Measurements from ENCODE around the gene RBM47.
"Not testable (repeated sequence)": the region's sequence is repeated elsewhere in the genome, so short reads cannot be mapped to it uniquely, and the experiment has no call there.

The RBM47 gene

DNA sequence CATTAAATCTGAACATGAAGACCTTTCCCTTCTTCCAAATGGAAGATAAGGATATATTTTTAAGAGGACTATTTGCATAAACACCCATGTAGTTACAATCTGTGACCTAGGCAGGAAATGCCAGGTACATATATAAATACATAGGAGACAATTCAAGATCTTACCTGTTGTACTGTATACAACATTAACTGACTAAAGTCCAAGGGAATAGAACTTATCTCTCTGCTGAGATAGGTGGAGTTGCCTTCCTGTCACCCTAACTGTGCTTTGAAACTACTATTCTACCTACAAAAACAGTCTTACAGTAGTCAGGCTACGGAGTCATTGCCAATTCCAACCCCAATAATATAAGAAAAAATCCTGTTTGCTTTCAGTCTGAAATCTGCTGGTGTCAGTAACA lies 188.2 kb downstream of the RBM47 start:
- ATAC-seq = no peak
- DNase-seq = no peak

DNA sequence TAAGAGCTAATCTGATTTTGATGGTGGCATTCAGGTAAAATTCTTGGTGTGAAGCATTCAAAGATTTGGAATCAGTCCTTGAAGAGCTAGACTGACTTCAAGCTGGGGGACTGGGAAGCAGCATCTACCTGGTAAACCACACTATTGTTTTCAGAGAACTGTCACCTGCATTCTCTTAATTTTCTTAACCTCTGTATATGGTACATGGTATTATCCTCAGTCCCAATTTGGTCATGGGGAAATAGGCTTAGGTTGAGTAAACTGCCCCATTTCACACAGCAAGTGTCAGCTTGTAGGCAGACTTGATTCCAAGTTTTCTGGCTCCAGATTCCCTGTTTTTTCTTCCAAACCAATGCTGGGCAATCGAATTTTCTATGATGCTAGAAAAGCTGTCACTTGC lies 190.1 kb downstream of the RBM47 start:
- no peak for DNase-seq
- ATAC-seq = no peak

DNA sequence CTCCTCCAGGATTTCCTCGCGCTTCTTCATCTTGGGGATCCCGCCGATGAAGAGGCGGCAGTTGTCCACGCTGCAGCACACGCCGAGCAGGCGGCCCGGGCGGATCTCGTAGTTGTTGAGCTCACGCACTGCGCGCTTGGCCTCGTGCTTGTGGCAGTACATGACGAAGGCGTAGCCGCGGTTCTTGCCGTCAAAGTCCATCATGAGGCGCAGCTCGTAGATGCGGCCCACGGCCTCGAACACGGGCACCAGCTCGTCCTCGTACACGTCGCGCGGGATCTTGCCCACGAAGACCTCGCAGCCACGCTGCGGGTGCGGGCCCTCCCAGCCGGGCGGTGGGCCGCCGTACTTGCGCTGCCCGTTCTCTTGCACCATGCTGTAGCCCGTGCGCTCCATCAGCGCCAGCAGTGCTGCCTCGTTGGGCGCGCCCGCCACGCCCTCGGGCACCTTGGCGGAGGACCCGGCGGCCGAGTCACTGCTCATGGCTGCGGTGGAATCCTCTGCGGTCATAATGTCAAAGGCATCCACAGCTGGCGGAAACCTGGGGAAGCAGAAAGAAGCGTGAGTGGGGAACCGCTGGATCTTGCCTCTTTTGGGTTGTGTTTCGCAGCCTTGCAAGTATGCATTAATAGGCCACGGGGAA lies 191.2 kb downstream of the RBM47 start:
- ATAC-seq (no peak), DNase-seq (no peak)

- no peak for DNase-seq
- ATAC-seq = no peak
Measured at GRCh38 chr4:40437741-40438383, 191.8 kb downstream of the RBM47 start.

DNA sequence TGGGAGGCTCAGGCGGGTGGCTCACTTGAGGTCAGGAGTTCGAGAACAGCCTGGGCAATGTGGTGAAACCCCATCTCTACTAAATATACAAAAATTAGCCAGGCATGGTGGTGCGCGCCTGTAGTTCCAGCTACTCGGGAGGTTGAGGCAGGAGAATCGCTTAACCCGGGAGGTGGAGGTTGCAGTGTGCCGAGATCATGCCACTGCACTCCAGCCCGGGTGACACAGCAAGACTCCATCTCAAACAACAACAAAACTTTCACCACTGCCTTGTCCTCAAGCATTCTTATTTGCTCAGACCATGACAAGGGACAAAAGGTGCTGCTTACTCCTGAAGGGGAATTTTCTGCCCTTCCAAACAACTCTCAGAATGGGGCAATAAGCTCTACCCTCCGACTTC lies 194.4 kb downstream of the RBM47 start:
- ATAC-seq = not testable (repeated sequence)

DNA sequence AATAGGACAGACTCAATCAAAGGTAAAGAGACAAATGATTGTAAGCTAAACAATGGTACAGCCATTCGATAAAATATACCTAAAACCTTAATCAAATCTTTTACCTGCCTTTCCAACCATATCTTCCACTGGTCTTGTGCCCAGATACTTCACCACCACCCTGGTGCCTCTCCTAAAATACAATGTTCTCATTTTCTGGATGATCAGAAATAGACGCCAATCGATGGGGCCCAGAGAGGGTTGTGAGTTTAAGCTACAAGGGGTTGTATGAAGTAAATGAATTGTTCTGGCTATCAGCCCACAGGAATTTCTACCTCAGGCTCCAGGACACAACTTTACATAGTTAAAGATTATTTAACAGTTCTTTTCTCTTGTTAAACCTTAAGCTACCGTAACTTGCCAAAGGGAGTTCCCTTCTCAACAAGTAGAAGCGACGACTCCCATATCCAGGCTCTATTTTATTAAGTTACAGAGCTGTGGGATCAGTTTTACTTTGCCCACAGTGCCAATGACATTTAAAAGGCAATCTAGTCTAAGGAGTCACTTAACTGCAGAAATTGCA lies 195.5 kb downstream of the RBM47 start:
- ATAC-seq = no peak
- DNase-seq = no peak

More for the DNA sequence above, 194.4 kb downstream of the RBM47 start:
- DNase-seq = not testable (repeated sequence)

GRCh38 chr4:40432504-40432903 lies 197.2 kb downstream of the RBM47 start:
- ATAC-seq (no peak), DNase-seq (no peak)

DNA sequence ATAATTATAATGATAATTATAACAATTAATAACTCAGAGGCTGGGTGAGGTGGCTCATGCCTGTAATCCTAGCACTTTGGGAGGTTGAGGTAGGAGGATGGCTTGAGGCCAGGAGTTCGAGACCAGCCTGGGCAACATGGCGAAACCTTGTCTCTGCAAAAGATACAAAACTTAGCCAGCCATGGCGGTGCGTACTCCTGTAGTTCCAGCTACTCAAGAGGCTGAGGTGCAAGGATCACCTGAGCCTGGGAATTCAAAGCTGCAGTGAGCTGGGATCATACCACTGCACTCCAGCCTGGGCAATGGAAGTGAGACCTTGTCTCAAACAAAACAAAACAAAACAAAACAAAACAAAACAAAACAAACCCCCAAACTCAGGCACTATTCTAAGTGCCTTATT lies 201.8 kb downstream of the RBM47 start:
- not testable (repeated sequence) for ATAC-seq, DNase-seq

GRCh38 chr4:40427128-40427527 lies 202.5 kb downstream of the RBM47 start:
- no peak for DNase-seq
- no peak for ATAC-seq

DNA sequence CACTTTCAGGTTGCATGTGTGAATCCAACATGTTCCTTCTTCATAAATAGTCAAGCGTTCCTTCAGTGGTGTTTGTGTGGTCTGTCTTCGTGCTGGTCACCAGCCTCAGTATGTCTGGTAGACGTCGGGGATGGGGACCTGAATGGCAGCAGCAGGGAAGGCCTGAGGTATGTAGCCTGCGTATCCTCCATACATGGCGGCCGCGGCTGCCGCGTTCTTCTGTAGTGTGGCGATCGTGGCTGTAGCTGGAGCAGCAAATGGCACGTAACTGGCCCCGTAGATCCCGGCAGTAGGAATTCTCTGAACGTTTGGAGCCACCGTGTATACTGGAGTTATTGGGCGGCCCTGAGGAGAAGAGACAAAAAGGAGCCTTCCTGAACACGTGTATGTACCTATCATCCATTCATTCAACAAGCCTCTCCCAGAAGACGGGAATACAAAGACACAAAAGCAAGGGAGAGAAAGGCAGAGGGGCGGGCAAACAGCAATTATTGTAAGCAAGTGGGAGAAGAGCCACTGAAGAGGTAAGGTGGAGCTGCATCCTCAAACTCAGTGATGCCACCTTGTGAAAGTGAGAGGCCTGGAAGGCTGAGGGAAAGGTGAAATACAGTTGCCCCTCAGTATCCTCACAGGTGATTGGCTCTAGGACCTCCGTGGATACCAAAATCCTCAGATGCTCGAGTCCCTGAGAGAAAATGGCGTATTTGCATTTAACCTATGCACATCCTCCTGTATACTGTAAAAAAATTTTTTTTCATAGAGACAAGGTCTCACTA lies 203.7 kb downstream of the RBM47 start:
- ATAC-seq (no peak), DNase-seq (no peak)

- ATAC-seq (no peak), DNase-seq (no peak)
Measured at GRCh38 chr4:40423735-40424134, 205.9 kb downstream of the RBM47 start.

- ATAC-seq (no peak), DNase-seq (no peak)
Measured at GRCh38 chr4:40421839-40422708, 207.6 kb downstream of the RBM47 start.

- no peak for DNase-seq
Measured at GRCh38 chr4:40419231-40419912, 210.3 kb downstream of the RBM47 start.

DNA sequence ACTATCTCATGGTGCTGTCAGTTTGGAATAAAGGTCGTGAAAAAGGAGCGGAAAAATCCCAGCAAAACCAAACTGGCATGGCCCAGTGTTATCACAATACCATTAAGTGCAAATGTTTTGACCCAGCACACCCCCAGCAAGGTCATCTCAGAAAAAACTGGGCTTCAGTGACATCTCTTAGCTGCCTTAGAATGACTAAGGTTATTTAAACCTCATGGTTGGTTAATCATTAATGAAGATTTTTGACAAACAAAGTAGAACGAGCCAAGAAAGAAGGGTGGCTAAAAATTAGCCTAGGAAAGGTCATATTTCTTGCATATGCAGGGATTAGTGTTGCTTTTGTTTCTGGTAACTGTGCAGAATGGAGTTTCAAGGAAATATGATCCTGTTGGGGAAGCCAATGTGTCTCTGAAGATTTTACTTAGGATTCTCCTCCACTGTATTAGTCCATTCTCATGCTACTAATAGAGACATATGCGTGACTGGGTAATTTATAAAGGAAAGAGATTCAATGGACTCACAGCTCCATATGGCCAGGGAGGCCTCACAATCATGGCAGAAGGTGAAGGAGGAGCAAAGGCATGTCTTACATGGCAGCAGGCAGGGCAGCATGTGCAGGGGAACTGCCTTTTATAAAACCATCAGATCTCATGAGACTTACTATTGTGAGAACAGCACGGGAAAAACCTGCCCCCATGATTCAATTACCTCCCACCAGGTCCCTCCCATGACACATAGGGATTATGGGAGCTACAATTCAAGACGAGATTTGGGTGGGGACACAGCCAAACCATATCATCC lies 211.0 kb downstream of the RBM47 start:
- ATAC-seq (no peak), DNase-seq (no peak)

More at GRCh38 chr4:40419231-40419912, 210.3 kb downstream of the RBM47 start:
- no peak for ATAC-seq

DNA sequence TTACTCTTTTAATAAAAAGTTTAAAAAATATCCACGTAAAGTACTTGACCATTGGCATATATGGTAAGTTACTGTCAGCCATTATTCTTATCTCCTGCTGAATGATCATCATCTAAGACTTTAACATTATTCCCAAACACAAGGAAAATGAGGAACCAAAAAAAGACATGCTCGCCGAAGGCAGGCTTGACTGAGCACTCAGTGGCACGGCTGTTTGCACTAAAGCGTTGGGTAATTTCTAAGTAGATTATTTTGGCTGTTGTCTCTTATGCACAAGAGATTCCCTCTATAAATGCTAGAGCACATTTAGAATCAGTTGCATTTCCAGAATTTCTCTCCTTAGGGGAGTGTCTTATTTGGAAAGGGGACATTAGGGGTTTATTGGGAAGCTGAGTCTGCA lies 211.7 kb downstream of the RBM47 start:
- DNase-seq (no peak), ATAC-seq (no peak)

GRCh38 chr4:40414673-40415072 lies 215.0 kb downstream of the RBM47 start:
- DNase-seq (no peak), ATAC-seq (no peak)

DNA sequence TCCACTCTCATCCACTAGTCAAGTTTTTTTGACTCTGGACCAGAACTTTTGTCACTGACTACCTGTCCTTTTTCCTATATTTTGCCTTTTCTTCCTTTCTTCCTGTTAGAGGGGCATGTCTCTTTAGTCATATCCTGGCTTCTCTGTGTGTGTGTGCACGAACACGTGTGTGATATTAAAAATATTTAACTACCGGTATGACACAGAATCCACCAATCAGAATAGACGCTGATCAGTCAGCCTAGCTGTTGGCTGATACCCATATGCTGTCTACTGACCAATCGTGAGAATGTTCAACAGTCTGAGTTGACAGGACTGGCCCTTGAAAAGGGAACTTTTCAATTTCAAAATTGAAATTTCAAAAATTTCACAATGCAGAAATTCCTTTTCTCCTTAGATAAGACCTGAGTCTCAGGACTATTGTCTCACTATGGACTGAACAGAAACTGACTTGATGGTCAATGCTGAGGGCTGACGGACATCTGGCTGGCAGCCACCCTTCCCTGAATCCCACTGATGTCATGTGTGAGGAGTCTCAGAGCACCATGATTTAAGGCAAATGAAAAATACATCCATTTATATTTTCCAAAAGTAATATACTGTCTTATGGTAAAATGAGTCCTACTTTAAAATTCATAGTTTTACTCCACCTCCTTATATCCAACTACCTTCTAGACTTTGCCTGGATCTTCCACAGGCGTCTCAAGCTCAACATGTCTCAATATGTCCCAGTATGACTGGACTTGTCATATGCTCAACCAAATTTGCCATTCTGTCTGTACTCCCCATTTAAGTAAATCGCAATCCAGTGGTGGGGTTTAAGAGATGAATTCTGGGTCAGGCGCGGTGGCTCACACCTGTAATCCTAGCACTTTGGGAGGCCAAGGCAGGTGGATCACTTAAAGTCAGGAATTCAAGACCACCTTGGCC lies 216.5 kb downstream of the RBM47 start:
- DNase-seq = no peak
- ATAC-seq = no peak

- ATAC-seq = no peak
Measured at GRCh38 chr4:40412388-40412787, 217.3 kb downstream of the RBM47 start.

DNA sequence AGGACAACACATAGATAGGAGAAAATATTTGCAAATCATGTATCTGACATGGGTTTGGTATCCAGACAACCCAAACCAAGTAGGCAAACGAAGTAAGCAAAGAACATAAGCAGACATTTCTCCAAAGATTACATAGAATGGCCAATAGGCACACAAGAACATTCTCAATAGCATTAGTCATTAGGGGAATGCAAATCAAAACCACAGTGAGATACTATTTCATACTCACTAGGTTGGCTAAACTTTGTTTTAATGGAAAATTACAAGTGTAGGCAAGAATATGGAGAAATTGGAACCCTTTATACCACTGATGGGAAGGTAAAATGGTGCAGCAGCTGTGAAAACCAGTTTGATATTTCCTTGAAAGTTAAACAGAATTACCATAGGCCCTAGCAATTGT lies 219.8 kb downstream of the RBM47 start:
- ATAC-seq (no peak), DNase-seq (no peak)

More at GRCh38 chr4:40412388-40412787, 217.3 kb downstream of the RBM47 start:
- no peak for DNase-seq

All from stimulated activated naive CD8-positive, alpha-beta T cell treated with anti-CD3 and anti-CD28 coated beads, Interleukin-15, Interleukin-2, amounts not matched to agents 100 U/mL and 50 U/mL, for 24 hours (primary cell).